ENCODE measurements around the gene ZNF407. TPM values are rescaled to one million over a fixed set of nuclear protein-coding genes. Genes with fewer than 3 reads are reported as not detected.

Gene ZNF407
- total and polyA plus RNA-seq, 2 of the 13 experiments (the other 11 are each of a cell fraction or from before 2014, with no cell fraction given): 2.3 to 8.7 TPM

- TF ChIP-seq GFI1 (CRISPR knock-in tag; IDR thresholded peaks at IDR 0.05; ENCODE audit: borderline replicate concordance): no peak
- no peak for TF ChIP-seq GABPA (IDR thresholded peaks at IDR 0.05; ENCODE audit: low read depth, low read length)
- TF ChIP-seq GABPA (CRISPR knock-in tag; IDR thresholded peaks at IDR 0.05; ENCODE audit: low read depth): peak; percentile 37
- TF ChIP-seq NPAS2 (CRISPR knock-in tag; IDR thresholded peaks at IDR 0.05; ENCODE audit: borderline replicate concordance): 0 out of 2 replicates have a peak, but pooled peaks have one; percentile 50
- TF ChIP-seq ZBTB1 (CRISPR knock-in tag; IDR thresholded peaks at IDR 0.05; ENCODE audit: borderline replicate concordance): no peak
- TF ChIP-seq PHF20 (CRISPR knock-in tag; IDR thresholded peaks at IDR 0.05): no peak; the same call in none of the 2 replicates
- TF ChIP-seq HIC2 (CRISPR knock-in tag; IDR thresholded peaks at IDR 0.05; ENCODE audit: low read depth): peak; percentile 44; the same call in 1 of the 2 replicates
- 0 out of 2 replicates have a peak, but pooled peaks have one; percentile 47 for TF ChIP-seq BRD4 (CRISPR knock-in tag; IDR thresholded peaks at IDR 0.05)
- no peak for TF ChIP-seq CCAR2 (optimal IDR thresholded peaks at IDR 0.05; ENCODE audit: low read depth, low read length)
- no peak for TF ChIP-seq DNMT3B (CRISPR knock-in tag; conservative IDR thresholded peaks at IDR 0.05)
- no peak for TF ChIP-seq SETDB1 (CRISPR knock-in tag; IDR thresholded peaks at IDR 0.05; ENCODE audit: borderline replicate concordance)
- peak; percentile 40; the same call in 1 of the 2 replicates for TF ChIP-seq ELF3 (CRISPR knock-in tag; IDR thresholded peaks at IDR 0.05)
- TF ChIP-seq ZNF747 (CRISPR knock-in tag; IDR thresholded peaks at IDR 0.05; ENCODE audit: borderline replicate concordance): peak; percentile 34; the same call in 1 of the 2 replicates
- TF ChIP-seq MZF1 (CRISPR knock-in tag; IDR thresholded peaks at IDR 0.05; ENCODE audit: borderline replicate concordance): 0 out of 2 replicates have a peak, but pooled peaks have one; percentile 27
- TF ChIP-seq ARID3A (IDR thresholded peaks at IDR 0.05; ENCODE audit: low read depth, low read length): no peak
- no peak for TF ChIP-seq ZNF7 (CRISPR knock-in tag; IDR thresholded peaks at IDR 0.05)
- TF ChIP-seq SIX1 (CRISPR knock-in tag; IDR thresholded peaks at IDR 0.05; ENCODE audit: borderline replicate concordance): no peak
- TF ChIP-seq ZNF337 (CRISPR knock-in tag; IDR thresholded peaks at IDR 0.05; ENCODE audit: borderline replicate concordance, low read depth): peak; percentile 86; the same call in 1 of the 2 replicates
- no peak for TF ChIP-seq AKNA (CRISPR knock-in tag; IDR thresholded peaks at IDR 0.05; ENCODE audit: borderline replicate concordance)
- TF ChIP-seq NR1H2 (CRISPR knock-in tag; IDR thresholded peaks at IDR 0.05; ENCODE audit: borderline replicate concordance, low read depth): no peak
- no peak for TF ChIP-seq RARG (CRISPR knock-in tag; IDR thresholded peaks at IDR 0.05; ENCODE audit: low read depth)
- TF ChIP-seq ISX (CRISPR knock-in tag; conservative IDR thresholded peaks at IDR 0.05): no peak
- TF ChIP-seq ZMYM2 (CRISPR knock-in tag; IDR thresholded peaks at IDR 0.05): no peak
These were observed 806 bp downstream of the ZNF407 start (continued) for GRCh38 chr18:74598350-74599001.
